ENCODE data around the gene CLIP4. TPM values are rescaled to one million over a fixed set of nuclear protein-coding genes. Genes with fewer than 3 reads are reported as not detected.

The CLIP4 gene
- total RNA-seq, 5 donors from 2014 or later (not counting 1 experiment from before 2014, with no cell fraction given), result 38.4 to 54.2 (median 47.7) TPM

DNA sequence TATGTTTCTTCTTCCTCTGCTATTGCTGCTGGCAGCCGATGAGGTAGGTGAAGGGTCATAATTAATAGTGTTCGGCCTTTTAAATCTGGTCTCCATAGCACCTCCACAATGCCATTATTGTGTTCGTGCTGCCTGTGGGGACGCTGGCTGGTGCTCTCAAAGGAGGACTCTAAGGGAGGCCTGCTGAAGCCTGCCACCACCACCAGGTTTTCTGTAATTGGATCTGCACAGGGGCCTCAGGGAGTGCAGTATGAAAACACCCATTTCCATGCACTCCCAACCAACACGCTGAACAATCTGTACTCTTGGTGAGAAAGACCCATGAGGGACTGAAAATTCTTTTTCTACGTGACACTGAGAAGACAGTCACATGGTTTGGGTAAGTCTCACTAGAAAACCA is 17.6 kb upstream of the CLIP4 start:
- ATAC-seq (replicated peaks in 1 of 4), result no peak
- Histone ChIP-seq H3K27ac (ENCODE audit: low read length) (no peak overlapping the region), H3K36me3 (ENCODE audit: control insufficient read depth in 2 of 2, extremely low read depth in 1 of 2, insufficient read depth in 1 of 2, low read length in 1 of 2) (no peaks in the 10 kb centered on the region), H3K9me3 (no peaks in the 10 kb centered on the region), H3K4me1 (ENCODE audit: control insufficient read depth in 1 of 2, extremely low read depth in 1 of 2, insufficient read depth in 2 of 2, low read length in 2 of 2) (no peaks in the 10 kb centered on the region), H3K27me3 (replicated peaks in 1 of 2; ENCODE audit: control insufficient read depth in 2 of 2, extremely low read depth in 1 of 2, insufficient read depth in 2 of 2, low read length in 1 of 2) (no peaks in the 10 kb centered on the region), H3K4me3 (ENCODE audit: control insufficient read depth in 1 of 2, extremely low read depth in 1 of 2, low read length in 1 of 2) (no peak overlapping the region)
- H3K27ac Mint-ChIP-seq, result no peak overlapping the region
- peaks cover 0 to 2% of the 10 kb centered on the region in 2 donors for H3K27me3 Mint-ChIP-seq
- H3K9me3 Mint-ChIP-seq, result no peaks in the 10 kb centered on the region
- WGBS (ENCODE audit: insufficient coverage), result 92% methylated on average over 4 of the region's 6 CpGs
- CTCF ChIA-PET, result no interaction called here
- no peak for DNase-seq
- no peaks in the 10 kb centered on the region for H3K4me1 Mint-ChIP-seq
- H3K4me3 Mint-ChIP-seq, result no peak overlapping the region
- H3K36me3 Mint-ChIP-seq, result no peaks in the 10 kb centered on the region
- POLR2A ChIA-PET, result no interaction called here

DNA sequence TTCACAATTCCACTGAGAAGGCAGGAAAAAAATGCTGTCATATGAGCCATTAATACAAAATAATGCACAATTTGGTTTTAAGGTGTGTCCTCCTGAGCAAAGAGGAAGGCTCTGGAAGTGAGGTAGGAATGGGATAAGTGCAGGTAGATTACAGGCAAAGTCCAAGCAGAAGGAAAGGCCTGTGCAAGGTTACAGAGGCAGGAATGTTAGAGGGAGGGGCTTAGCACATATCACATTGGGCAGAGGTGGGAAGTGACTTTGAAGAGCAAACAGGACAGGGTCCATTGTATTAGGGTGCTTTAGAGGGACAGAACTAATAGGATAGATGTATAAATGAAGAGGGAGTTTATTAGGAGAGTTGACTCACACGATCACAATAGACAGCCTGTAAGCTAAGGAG is 14.7 kb upstream of the CLIP4 start:
- no peak overlapping the region for H3K27ac ChIP-seq (ENCODE audit: low read length)
- DNase-seq, result no peak
- no peaks in the 10 kb centered on the region for H3K9me3 ChIP-seq
- Mint-ChIP-seq H3K9me3 (no peaks in the 10 kb centered on the region), H3K27me3 (peaks cover 0 to 2% of the 10 kb centered on the region in 2 donors), H3K27ac (no peak overlapping the region), H3K4me3 (no peak overlapping the region), H3K36me3 (no peaks in the 10 kb centered on the region), H3K4me1 (peaks cover 0 to 2% (median 0%) of the 10 kb centered on the region in 3 donors)
- ChIA-PET CTCF (no interaction called here), POLR2A (no interaction called here)
- 100% methylated on average over 1 of the region's 1 CpG for WGBS (ENCODE audit: insufficient coverage)
- no peaks in the 10 kb centered on the region for H3K4me1 ChIP-seq (ENCODE audit: control insufficient read depth in 1 of 2, extremely low read depth in 1 of 2, insufficient read depth in 2 of 2, low read length in 2 of 2)
- no peak for ATAC-seq (replicated peaks in 1 of 4)
- H3K27me3 ChIP-seq (replicated peaks in 1 of 2; ENCODE audit: control insufficient read depth in 2 of 2, extremely low read depth in 1 of 2, insufficient read depth in 2 of 2, low read length in 1 of 2), result no peaks in the 10 kb centered on the region
- H3K36me3 ChIP-seq (ENCODE audit: control insufficient read depth in 2 of 2, extremely low read depth in 1 of 2, insufficient read depth in 1 of 2, low read length in 1 of 2), result no peaks in the 10 kb centered on the region
- no peak overlapping the region for H3K4me3 ChIP-seq (ENCODE audit: control insufficient read depth in 1 of 2, extremely low read depth in 1 of 2, low read length in 1 of 2)

DNA sequence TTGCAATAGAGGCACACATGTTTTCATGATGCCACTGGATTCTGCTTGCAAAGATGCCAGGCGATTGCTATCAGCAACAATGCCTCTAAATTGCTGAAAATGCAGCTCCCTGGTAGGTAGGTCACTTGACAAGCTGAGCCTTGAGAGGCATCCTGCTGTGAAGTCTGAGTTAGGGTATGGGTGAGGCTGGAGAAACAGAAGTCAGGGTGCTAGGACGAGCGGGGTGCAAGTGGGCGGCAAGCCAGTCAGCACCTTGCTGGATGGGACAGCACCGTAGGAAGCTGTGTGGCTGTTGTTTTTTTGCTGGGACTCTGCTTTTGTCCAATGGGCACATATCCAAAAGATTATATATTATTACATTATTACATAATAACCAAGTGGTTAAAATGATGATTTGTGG is 10.5 kb upstream of the CLIP4 start:
- no peak overlapping the region for H3K4me3 ChIP-seq (ENCODE audit: control insufficient read depth in 1 of 2, extremely low read depth in 1 of 2, low read length in 1 of 2)
- H3K9me3 ChIP-seq, result no peaks in the 10 kb centered on the region
- no peaks in the 10 kb centered on the region for H3K36me3 Mint-ChIP-seq
- no peak for ATAC-seq (replicated peaks in 1 of 4)
- ChIA-PET POLR2A (interaction anchor here in 1 of 2 donors (0.6 to 0.7 kb wide), 3 partner anchors 11 to 176 kb away, joined by 3 to 4 read pairs (median 3); no protein-coding TSS in a partner anchor), CTCF (interaction anchor here in 1 of 2 donors (0.6 kb wide), 1 partner anchor 52 kb away, joined by 3 read pairs; no protein-coding TSS in a partner anchor)
- no peak overlapping the region for H3K27ac Mint-ChIP-seq
- no peak overlapping the region for H3K27ac ChIP-seq (ENCODE audit: low read length)
- no peak overlapping the region for H3K4me3 Mint-ChIP-seq
- peaks cover 0 to 4% of the 10 kb centered on the region in 2 donors for H3K27me3 Mint-ChIP-seq
- H3K4me1 Mint-ChIP-seq, result peaks cover 0 to 2% (median 0%) of the 10 kb centered on the region in 3 donors
- no peaks in the 10 kb centered on the region for H3K9me3 Mint-ChIP-seq
- DNase-seq, result no peak
- H3K4me1 ChIP-seq (ENCODE audit: control insufficient read depth in 1 of 2, extremely low read depth in 1 of 2, insufficient read depth in 2 of 2, low read length in 2 of 2), result no peaks in the 10 kb centered on the region
- no peaks in the 10 kb centered on the region for H3K36me3 ChIP-seq (ENCODE audit: control insufficient read depth in 2 of 2, extremely low read depth in 1 of 2, insufficient read depth in 1 of 2, low read length in 1 of 2)
- peaks cover 0 to 2% of the 10 kb centered on the region in 2 experiments for H3K27me3 ChIP-seq (replicated peaks in 1 of 2; ENCODE audit: control insufficient read depth in 2 of 2, extremely low read depth in 1 of 2, insufficient read depth in 2 of 2, low read length in 1 of 2)
- 88% methylated on average over 1 of the region's 5 CpGs for WGBS (ENCODE audit: insufficient coverage)

DNA sequence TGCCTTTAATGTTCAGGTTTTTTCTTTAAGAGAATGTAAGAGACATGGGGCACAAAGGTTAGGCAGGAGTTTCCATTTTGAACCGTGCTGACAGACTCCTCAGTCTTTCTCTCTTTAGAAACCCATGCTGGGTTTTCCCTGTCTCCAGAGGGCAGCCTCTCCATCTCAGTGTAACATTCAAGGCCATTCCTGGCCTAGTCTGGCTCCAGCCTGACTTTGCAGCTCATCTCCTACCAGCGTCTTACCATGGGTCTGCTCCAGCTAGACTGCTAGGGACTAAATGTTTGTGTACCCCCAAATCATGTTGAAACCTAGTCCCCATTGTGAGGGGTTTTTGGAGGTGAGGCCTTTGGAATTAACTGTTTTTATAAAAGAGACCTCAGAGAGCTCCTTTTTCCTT is 9.8 kb upstream of the CLIP4 start:
- H3K36me3 Mint-ChIP-seq, result no peaks in the 10 kb centered on the region
- no CpG with 5 or more reads among the region's 2 CpGs for WGBS (ENCODE audit: insufficient coverage)
- no peak for DNase-seq
- Histone ChIP-seq H3K9me3 (no peaks in the 10 kb centered on the region), H3K27me3 (replicated peaks in 1 of 2; ENCODE audit: control insufficient read depth in 2 of 2, extremely low read depth in 1 of 2, insufficient read depth in 2 of 2, low read length in 1 of 2) (peaks cover 0 to 4% of the 10 kb centered on the region in 2 experiments), H3K36me3 (ENCODE audit: control insufficient read depth in 2 of 2, extremely low read depth in 1 of 2, insufficient read depth in 1 of 2, low read length in 1 of 2) (no peaks in the 10 kb centered on the region), H3K27ac (ENCODE audit: low read length) (no peak overlapping the region), H3K4me3 (ENCODE audit: control insufficient read depth in 1 of 2, extremely low read depth in 1 of 2, low read length in 1 of 2) (no peak overlapping the region), H3K4me1 (ENCODE audit: control insufficient read depth in 1 of 2, extremely low read depth in 1 of 2, insufficient read depth in 2 of 2, low read length in 2 of 2) (no peaks in the 10 kb centered on the region)
- H3K4me3 Mint-ChIP-seq, result no peak overlapping the region
- CTCF ChIA-PET, result no interaction called here
- H3K27ac Mint-ChIP-seq, result no peak overlapping the region
- peaks cover 0 to 2% (median 0%) of the 10 kb centered on the region in 3 donors for H3K4me1 Mint-ChIP-seq
- no peaks in the 10 kb centered on the region for H3K9me3 Mint-ChIP-seq
- POLR2A ChIA-PET, result interaction anchor here (0.5 to 0.7 kb wide), 3 partner anchors 14 to 127 kb away, joined by 3 to 5 read pairs (median 3); no protein-coding TSS in a partner anchor
- peaks cover 0 to 5% of the 10 kb centered on the region in 2 donors for H3K27me3 Mint-ChIP-seq
- ATAC-seq (replicated peaks in 1 of 4), result no peak

DNA sequence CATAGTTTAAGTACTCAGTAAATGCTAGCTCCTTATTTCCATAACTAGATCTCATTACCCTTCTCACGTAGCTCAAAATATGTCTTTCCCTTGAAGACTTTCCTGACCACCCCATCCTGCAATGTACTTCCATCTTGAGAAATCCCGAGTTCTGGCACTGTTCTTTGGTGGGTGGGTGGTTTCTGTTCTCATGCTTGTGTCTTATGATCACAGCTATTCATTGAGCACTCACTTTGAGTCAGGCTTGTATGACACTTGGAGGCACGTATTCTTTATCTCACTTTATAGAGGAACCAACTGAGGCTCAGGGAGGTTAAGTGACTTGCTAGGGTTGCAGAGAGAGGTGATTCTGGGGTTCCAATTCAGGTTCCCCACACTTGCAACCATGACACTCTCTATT is 9.0 kb upstream of the CLIP4 start:
- no CpG with 5 or more reads among the region's 3 CpGs for WGBS (ENCODE audit: insufficient coverage)
- H3K27me3 ChIP-seq (replicated peaks in 1 of 2; ENCODE audit: control insufficient read depth in 2 of 2, extremely low read depth in 1 of 2, insufficient read depth in 2 of 2, low read length in 1 of 2), result peaks cover 0 to 4% of the 10 kb centered on the region in 2 experiments
- Mint-ChIP-seq H3K27me3 (peaks cover 0 to 5% of the 10 kb centered on the region in 2 donors), H3K4me1 (peaks cover 0 to 2% (median 0%) of the 10 kb centered on the region in 3 donors), H3K36me3 (no peaks in the 10 kb centered on the region), H3K9me3 (no peaks in the 10 kb centered on the region), H3K4me3 (no peak overlapping the region), H3K27ac (no peak overlapping the region)
- H3K36me3 ChIP-seq (ENCODE audit: control insufficient read depth in 2 of 2, extremely low read depth in 1 of 2, insufficient read depth in 1 of 2, low read length in 1 of 2), result no peaks in the 10 kb centered on the region
- no peak for ATAC-seq (replicated peaks in 1 of 4)
- H3K9me3 ChIP-seq, result no peaks in the 10 kb centered on the region
- POLR2A ChIA-PET, result interaction anchor here in 1 of 2 donors (0.6 kb wide), 2 partner anchors 15 to 853 kb away, joined by 3 to 7 read pairs; no protein-coding TSS in a partner anchor
- no peaks in the 10 kb centered on the region for H3K4me1 ChIP-seq (ENCODE audit: control insufficient read depth in 1 of 2, extremely low read depth in 1 of 2, insufficient read depth in 2 of 2, low read length in 2 of 2)
- no peak overlapping the region for H3K4me3 ChIP-seq (ENCODE audit: control insufficient read depth in 1 of 2, extremely low read depth in 1 of 2, low read length in 1 of 2)
- DNase-seq, result no peak
- CTCF ChIA-PET, result no interaction called here
- no peak overlapping the region for H3K27ac ChIP-seq (ENCODE audit: low read length)

DNA sequence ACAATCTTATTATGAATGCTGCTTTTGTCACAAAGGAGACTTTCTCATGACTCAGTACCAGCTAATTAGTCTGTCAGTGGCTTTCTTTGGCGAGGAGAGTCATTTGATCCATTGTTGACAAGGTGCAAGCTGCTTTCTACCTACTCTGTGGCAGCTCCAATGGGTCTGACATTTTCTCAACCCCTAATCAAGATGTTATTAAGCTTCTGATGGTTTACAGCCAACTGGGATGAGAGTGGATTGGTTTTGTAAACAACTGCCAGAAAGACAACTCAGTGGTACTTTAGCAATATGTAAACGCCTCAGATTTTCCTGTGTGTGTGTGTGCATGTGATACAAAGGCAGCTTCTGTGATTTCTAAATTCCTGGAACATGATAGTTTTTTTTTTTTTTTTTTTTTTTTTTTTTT is 8.2 kb upstream of the CLIP4 start:
- Mint-ChIP-seq H3K27ac (no peak overlapping the region), H3K27me3 (peaks cover 0 to 3% of the 10 kb centered on the region in 2 donors), H3K4me3 (no peak overlapping the region), H3K9me3 (no peaks in the 10 kb centered on the region), H3K4me1 (peaks cover 0 to 2% (median 0%) of the 10 kb centered on the region in 3 donors), H3K36me3 (no peaks in the 10 kb centered on the region)
- CTCF ChIA-PET, result interaction anchor here in 1 of 2 donors (0.8 kb wide), 1 partner anchor 14 kb away, joined by 3 read pairs; no protein-coding TSS in a partner anchor
- Histone ChIP-seq H3K27ac (ENCODE audit: low read length) (no peak overlapping the region), H3K9me3 (no peaks in the 10 kb centered on the region), H3K36me3 (ENCODE audit: control insufficient read depth in 2 of 2, extremely low read depth in 1 of 2, insufficient read depth in 1 of 2, low read length in 1 of 2) (no peaks in the 10 kb centered on the region), H3K27me3 (replicated peaks in 1 of 2; ENCODE audit: control insufficient read depth in 2 of 2, extremely low read depth in 1 of 2, insufficient read depth in 2 of 2, low read length in 1 of 2) (peaks cover 0 to 4% of the 10 kb centered on the region in 2 experiments), H3K4me1 (ENCODE audit: control insufficient read depth in 1 of 2, extremely low read depth in 1 of 2, insufficient read depth in 2 of 2, low read length in 2 of 2) (no peaks in the 10 kb centered on the region), H3K4me3 (ENCODE audit: control insufficient read depth in 1 of 2, extremely low read depth in 1 of 2, low read length in 1 of 2) (no peak overlapping the region)
- POLR2A ChIA-PET, result interaction anchor here in 1 of 2 donors (0.6 kb wide), 4 partner anchors 55 to 773 kb away, joined by 3 read pairs; no protein-coding TSS in a partner anchor
- DNase-seq (no peak), ATAC-seq (replicated peaks in 1 of 4) (no peak)
- WGBS (ENCODE audit: insufficient coverage), result 100% methylated on average over 1 of the region's 2 CpGs
